ENCODE data around the gene RFT1. TPM values are rescaled to one million over a fixed set of nuclear protein-coding genes. Genes with fewer than 3 reads are reported as not detected.

Gene RFT1
- total and polyA plus RNA-seq, 2 of the 13 experiments (the other 11 are each of a cell fraction or from before 2014, with no cell fraction given): 23.2 to 37.0 TPM

DNA sequence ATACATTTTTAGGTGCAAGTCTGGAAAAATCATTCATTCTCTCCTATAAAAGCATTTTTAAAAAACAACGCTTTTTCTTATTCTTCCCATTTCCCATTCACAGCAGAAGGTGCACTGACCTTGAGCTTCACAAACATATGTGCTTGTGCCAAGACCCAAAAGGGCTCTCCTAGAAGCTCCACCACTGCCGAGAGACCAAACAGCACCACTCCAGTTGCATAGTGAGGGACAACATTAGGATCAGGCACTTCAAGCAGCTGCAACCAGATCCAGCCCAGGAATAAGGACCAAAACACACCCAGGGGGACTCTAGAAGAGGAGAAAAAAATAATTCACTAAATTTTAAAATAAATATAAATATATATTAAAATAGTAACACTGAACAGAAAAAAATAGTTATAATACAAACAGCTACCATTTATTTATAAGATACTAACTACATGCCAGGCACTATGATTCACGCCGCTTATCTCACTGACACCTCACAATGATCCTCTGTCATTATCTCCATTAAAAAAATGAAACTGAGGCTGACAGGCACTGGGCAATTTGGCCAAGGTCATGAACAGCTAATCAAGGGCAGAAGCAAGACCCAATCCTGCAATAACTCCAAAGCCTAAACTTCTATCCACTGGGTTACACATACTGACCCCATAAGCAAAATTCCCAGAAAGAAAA, 7.8 kb downstream of the RFT1 start:
- 97% methylated on average over 4 of the region's 4 CpGs for WGBS (ENCODE audit: low lambda C conversion rate)
- no peak overlapping the region for H3K9ac ChIP-seq (ENCODE audit: insufficient read depth, low read depth, low read length)
- H3K4me1 ChIP-seq (ENCODE audit: insufficient read depth, low read length): no peaks in the 10 kb centered on the region
- H3K27ac ChIP-seq (ENCODE audit: extremely low read length, insufficient read depth, low read length): no peak overlapping the region
- ATAC-seq (no peak), DNase-seq (ENCODE audit: low spot score) (no peak), FAIRE-seq (no peak)
- H4K20me1 ChIP-seq (ENCODE audit: insufficient read depth, low read length): no peaks in the 10 kb centered on the region
- no peak overlapping the region for H2AFZ ChIP-seq (ENCODE audit: low read length)
- H3K4me3 ChIP-seq (replicated peaks in 1 of 3; ENCODE audit: insufficient read depth in 1 of 3, low read depth in 2 of 3, low read length in 3 of 3): no peak overlapping the region
- in situ Hi-C loops (cut with HindIII; ENCODE audit: extremely low pct_ligation_motif_present, low pct_unique_long_range_greater_than_20kb) (no loop called here), intact Hi-C loops (cut with micrococcal nuclease; ENCODE audit: unreplicated experiment) (no loop called here)
- ChIA-PET CTCF (ENCODE audit: low intra/inter-chr PET ratio, low total read pairs) (no interaction called here), POLR2A (interaction anchor here (1.1 kb wide), 1 partner anchor 47 kb away, joined by 3 read pairs; no protein-coding TSS in a partner anchor)
- H3K36me3 ChIP-seq (replicated peaks in 1 of 2; ENCODE audit: control insufficient read depth in 1 of 2, insufficient read depth in 2 of 2, low read length in 2 of 2): peaks cover 28 to 67% of the 10 kb centered on the region in 2 experiments
- BruUV-seq (replicated peaks): no TSS peak
- TF ChIP-seq RFX5 (IDR thresholded peaks at IDR 0.05; ENCODE audit: low read depth, low read length): no peak
- no peak for TF ChIP-seq ZNF773 (CRISPR knock-in tag; IDR thresholded peaks at IDR 0.05; ENCODE audit: borderline replicate concordance)
- TF ChIP-seq GPN1 (CRISPR knock-in tag; IDR thresholded peaks at IDR 0.05; ENCODE audit: borderline replicate concordance): no peak
- TF ChIP-seq ZNF235 (CRISPR knock-in tag; IDR thresholded peaks at IDR 0.05; ENCODE audit: borderline replicate concordance): no peak
- no peak for TF ChIP-seq ZNF879 (CRISPR knock-in tag; IDR thresholded peaks at IDR 0.05)
- no peak for TF ChIP-seq MAFG (CRISPR knock-in tag; IDR thresholded peaks at IDR 0.05)
- no peak for TF ChIP-seq PLRG1 (conservative IDR thresholded peaks at IDR 0.05)
- TF ChIP-seq ZKSCAN5 (CRISPR knock-in tag; IDR thresholded peaks at IDR 0.05): no peak
- no peak for TF ChIP-seq HNRNPK (IDR thresholded peaks at IDR 0.05; ENCODE audit: low read depth, low read length, poor library complexity, severe bottlenecking)
- no peak for TF ChIP-seq CCAR2 (optimal IDR thresholded peaks at IDR 0.05; ENCODE audit: low read depth, low read length)
- TF ChIP-seq, protein P1, sequence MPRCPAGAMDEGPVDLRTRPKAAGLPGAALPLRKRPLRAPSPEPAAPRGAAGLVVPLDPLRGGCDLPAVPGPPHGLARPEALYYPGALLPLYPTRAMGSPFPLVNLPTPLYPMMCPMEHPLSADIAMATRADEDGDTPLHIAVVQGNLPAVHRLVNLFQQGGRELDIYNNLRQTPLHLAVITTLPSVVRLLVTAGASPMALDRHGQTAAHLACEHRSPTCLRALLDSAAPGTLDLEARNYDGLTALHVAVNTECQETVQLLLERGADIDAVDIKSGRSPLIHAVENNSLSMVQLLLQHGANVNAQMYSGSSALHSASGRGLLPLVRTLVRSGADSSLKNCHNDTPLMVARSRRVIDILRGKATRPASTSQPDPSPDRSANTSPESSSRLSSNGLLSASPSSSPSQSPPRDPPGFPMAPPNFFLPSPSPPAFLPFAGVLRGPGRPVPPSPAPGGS (CRISPR knock-in tag; IDR thresholded peaks at IDR 0.05): no peak
- no peak for TF ChIP-seq ARNTL (CRISPR knock-in tag; IDR thresholded peaks at IDR 0.05)
- TF ChIP-seq JUN (CRISPR knock-in tag; IDR thresholded peaks at IDR 0.05): no peak
- no peak for TF ChIP-seq HMG20B (CRISPR knock-in tag; conservative IDR thresholded peaks at IDR 0.05)
- no peak for TF ChIP-seq ZNF20 (CRISPR knock-in tag; IDR thresholded peaks at IDR 0.05)
- TF ChIP-seq CENPBD1 (CRISPR knock-in tag; IDR thresholded peaks at IDR 0.05; ENCODE audit: borderline replicate concordance, low read depth): no peak
- TF ChIP-seq IKZF4 (CRISPR knock-in tag; IDR thresholded peaks at IDR 0.05; ENCODE audit: borderline replicate concordance, low read depth, not compliant biosample characterization): no peak
- no peak for TF ChIP-seq HINFP (CRISPR knock-in tag; IDR thresholded peaks at IDR 0.05; ENCODE audit: low read depth)
- TF ChIP-seq ZNF337 (CRISPR knock-in tag; IDR thresholded peaks at IDR 0.05; ENCODE audit: borderline replicate concordance, low read depth): no peak
- TF ChIP-seq CREB1 (IDR thresholded peaks at IDR 0.05): no peak
- no peak for TF ChIP-seq CREB1 (CRISPR knock-in tag; IDR thresholded peaks at IDR 0.05)
- no peaks in the 10 kb centered on the region for H3K79me2 ChIP-seq (ENCODE audit: insufficient read depth, low read length)
- no peaks in the 10 kb centered on the region; a peak in 1 of 5 replicates for H3K27me3 ChIP-seq (ENCODE audit: control insufficient read depth in 1 of 2, insufficient read depth in 2 of 2, low read length in 2 of 2)
- H3K4me2 ChIP-seq (ENCODE audit: low read depth, low read length): no peak overlapping the region
- no peaks in the 10 kb centered on the region for H3K9me3 ChIP-seq (ENCODE audit: low read length)
